HG03442 (cell line): ENCODE data around the gene MAST3.
"Not testable (repeated sequence)": the region's sequence is repeated elsewhere in the genome, so short reads cannot be mapped to it uniquely, and the experiment has no call there.

Source experiments
- ATAC-seq: cut with Tn5 transposase; IDR thresholded peaks from one replicate; pipeline ENCODE4 v1.9.1; 2021; ENCODE audit warnings: mild to moderate bottlenecking, moderate library complexity; ENCODE audit not compliant: unreplicated experiment

The MAST3 gene

GRCh38 chr19:18156841-18157464 lies 59.4 kb downstream of the MAST3 start:
- ATAC-seq: no peak

GRCh38 chr19:18157465-18158063 lies 60.0 kb downstream of the MAST3 start:
- ATAC-seq: no peak

GRCh38 chr19:18158467-18158866 lies 60.9 kb downstream of the MAST3 start:
- no peak for ATAC-seq

- not testable (repeated sequence) for ATAC-seq
Measured at GRCh38 chr19:18159059-18159616, 61.6 kb downstream of the MAST3 start.

GRCh38 chr19:18159810-18160209 lies 62.2 kb downstream of the MAST3 start:
- no peak for ATAC-seq

DNA sequence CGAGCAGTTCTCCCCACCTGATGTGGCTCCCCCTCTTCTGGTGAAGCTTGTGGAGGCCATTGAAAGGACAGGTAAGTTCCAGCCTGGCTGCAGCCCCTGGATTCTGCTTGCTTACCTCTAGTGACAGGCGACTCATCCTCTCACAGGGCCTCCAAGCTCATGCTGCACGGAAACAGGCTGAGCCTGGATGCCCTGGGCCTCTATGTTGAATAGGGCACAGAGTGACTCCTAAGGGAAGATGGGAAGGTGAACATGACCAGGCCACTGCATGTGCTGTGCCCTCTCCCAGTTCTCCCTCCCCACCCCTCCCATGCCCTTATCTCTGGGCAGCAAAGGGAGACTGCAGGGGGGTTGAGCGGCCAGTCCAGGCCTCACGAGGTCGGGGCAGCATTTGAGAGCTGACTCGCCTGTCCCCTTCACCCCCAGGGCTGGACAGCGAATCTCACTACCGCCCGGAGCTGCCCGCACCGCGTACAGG lies 63.0 kb downstream of the MAST3 start:
- ATAC-seq: no peak

DNA sequence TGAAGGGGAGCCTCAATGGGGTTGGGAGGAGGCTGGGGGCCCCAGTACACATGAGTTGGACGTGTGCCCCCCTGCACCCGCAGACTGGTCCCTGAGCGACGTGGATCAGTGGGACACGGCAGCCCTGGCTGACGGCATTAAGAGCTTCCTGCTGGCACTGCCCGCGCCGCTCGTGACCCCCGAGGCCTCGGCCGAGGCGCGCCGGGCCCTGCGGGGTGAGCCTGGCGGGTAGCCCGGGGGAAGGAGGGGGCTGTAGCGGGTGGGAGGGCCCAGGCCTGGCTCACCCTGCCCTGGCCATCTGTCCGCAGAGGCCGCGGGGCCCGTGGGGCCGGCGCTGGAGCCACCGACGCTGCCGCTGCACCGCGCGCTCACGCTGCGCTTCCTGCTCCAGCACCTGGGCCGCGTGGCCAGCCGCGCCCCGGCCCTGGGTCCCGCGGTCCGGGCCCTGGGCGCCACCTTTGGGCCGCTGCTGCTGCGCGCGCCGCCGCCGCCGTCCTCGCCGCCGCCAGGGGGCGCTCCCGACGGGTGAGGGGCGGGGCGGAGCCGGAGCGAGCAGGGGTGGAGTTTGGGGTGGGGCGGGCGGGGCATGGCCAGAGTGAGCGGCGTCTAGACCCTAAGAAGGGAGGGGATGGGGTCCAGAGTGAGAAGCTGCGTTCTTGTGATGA lies 63.5 kb downstream of the MAST3 start:
- peak; percentile 66 for ATAC-seq

- peak; percentile 24 for ATAC-seq
Measured at GRCh38 chr19:18161636-18162002, 64.0 kb downstream of the MAST3 start.

GRCh38 chr19:18164072-18164471 lies 66.5 kb downstream of the MAST3 start:
- no peak for ATAC-seq

- ATAC-seq: no peak
Measured at GRCh38 chr19:18165794-18166544, 68.4 kb downstream of the MAST3 start.

DNA sequence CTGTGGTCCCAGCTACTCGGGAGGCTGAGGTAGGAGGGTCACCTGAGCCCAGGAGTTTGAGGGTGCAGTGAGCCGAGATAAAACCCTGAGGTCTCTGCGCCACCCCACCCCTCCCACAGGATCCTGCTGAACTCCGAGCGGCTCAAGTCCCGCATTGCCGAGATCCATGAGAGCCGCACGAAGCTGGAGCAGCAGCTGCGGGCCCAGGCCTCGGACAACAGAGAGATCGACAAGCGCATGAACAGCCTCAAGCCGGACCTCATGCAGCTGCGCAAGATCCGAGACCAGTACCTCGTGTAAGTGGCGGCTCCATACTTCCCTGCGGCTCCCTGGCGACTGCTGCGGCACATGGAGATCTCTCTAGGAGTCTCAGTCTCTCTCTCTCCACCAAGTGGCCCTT lies 69.4 kb downstream of the MAST3 start:
- no peak for ATAC-seq

GRCh38 chr19:18167975-18168645 lies 70.5 kb downstream of the MAST3 start:
- no peak for ATAC-seq

DNA sequence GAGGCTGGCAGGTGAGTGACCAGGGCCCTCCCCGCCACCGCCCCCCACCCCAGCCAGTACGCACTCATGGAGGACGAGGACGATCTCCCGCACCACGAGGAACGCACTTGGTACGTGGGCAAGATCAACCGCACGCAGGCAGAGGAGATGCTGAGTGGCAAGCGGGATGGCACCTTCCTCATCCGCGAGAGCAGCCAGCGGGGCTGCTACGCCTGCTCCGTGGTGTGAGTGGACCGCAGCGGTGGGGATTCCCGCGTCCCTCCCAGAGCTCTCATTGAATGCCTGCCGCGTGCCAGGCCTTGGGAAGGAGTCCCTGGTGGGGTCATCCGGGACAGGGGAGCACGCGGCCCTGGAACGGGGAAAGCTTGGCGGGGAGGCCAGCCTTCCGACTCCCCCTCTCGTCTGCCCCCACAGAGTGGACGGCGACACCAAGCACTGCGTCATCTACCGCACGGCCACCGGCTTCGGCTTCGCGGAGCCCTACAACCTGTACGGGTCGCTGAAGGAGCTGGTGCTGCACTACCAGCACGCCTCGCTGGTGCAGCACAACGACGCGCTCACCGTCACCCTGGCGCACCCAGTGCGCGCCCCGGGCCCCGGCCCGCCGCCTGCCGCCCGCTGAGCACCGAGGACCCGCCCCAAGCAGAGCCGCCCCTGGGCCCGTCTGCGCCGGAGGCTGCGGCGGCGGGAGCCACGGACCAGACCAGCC lies 71.2 kb downstream of the MAST3 start:
- no peak for ATAC-seq

- no peak for ATAC-seq
Measured at GRCh38 chr19:18170714-18171255, 73.2 kb downstream of the MAST3 start.

- no peak for ATAC-seq
Measured at GRCh38 chr19:18171605-18172327, 74.2 kb downstream of the MAST3 start.

GRCh38 chr19:18172331-18173053 lies 74.9 kb downstream of the MAST3 start:
- ATAC-seq: no peak

DNA sequence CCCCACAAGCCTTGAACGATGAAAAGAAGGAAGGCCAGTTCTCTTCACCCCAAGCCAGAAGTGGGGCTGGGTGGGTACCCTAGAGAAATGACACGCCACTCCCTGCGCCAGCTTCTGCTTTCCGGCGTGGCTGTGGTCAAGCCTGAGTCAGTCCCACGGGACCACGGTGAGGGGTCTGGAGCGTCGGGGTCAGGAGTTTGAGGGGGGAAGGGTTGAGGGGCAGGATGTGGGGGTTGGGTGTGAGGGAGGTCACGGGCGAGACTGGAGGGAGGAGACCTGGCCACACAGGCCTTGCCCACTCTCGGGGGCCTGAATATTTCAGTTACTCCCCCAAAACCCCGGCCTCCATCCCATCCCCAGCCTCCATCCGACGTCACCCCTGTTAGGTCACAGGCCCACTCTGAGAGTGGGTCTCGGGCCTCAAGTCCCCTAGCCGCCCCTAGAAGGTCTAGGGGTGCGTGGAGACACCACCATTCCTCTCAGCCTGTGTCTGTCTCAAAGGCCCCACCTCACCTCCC lies 75.5 kb downstream of the MAST3 start:
- no peak for ATAC-seq

GRCh38 chr19:18173572-18174288 lies 76.2 kb downstream of the MAST3 start, which contains the start of gene IFI30:
IFI30 (plus strand) TSS chr19:18173813; CDS start chr19:18173842, 29 bp downstream.
- ATAC-seq: peak; percentile 41
